ENCODE data around the gene CDH24.
"Not testable (repeated sequence)": the region's sequence is repeated elsewhere in the genome, so short reads cannot be mapped to it uniquely, and the experiment has no call there.

The CDH24 gene

GRCh38 chr14:23015618-23016017 lies 41.7 kb downstream of the CDH24 start:
- no peak for DNase-seq

- not testable (repeated sequence) for DNase-seq
Observed at GRCh38 chr14:23013749-23014054, 43.6 kb downstream of the CDH24 start.

- DNase-seq: no peak
Observed at GRCh38 chr14:23013054-23013748, 44.1 kb downstream of the CDH24 start.

GRCh38 chr14:23009939-23010726 lies 47.2 kb downstream of the CDH24 start, which contains the start of gene C14orf93:
TSS of gene C14orf93 (minus strand) at chr14:23010143. CDS start at chr14:22999023, 11,120 bp downstream.
- peak; percentile 72 for DNase-seq

GRCh38 chr14:23009483-23009938 lies 47.8 kb downstream of the CDH24 start:
- no peak for DNase-seq

- no peak for DNase-seq
Observed at GRCh38 chr14:23008831-23009230, 48.5 kb downstream of the CDH24 start.

GRCh38 chr14:23006544-23007419 lies 50.5 kb downstream of the CDH24 start:
- peak; percentile 92 for DNase-seq

GRCh38 chr14:23006188-23006534 lies 51.2 kb downstream of the CDH24 start:
- no peak for DNase-seq

GRCh38 chr14:23005451-23006187 lies 51.7 kb downstream of the CDH24 start:
- no peak for DNase-seq

GRCh38 chr14:23004274-23004673 lies 53.0 kb downstream of the CDH24 start:
- not testable (repeated sequence) for DNase-seq

GRCh38 chr14:23002592-23002991 lies 54.7 kb downstream of the CDH24 start:
- DNase-seq: no peak

GRCh38 chr14:23000860-23001259 lies 56.5 kb downstream of the CDH24 start:
- no peak for DNase-seq

- DNase-seq: no peak
Observed at GRCh38 chr14:22998329-22999012, 58.8 kb downstream of the CDH24 start.

GRCh38 chr14:22997676-22998323 lies 59.5 kb downstream of the CDH24 start:
- no peak for DNase-seq
